Measurements from ENCODE around the gene MYCBP2. TPM values are rescaled to one million over a fixed set of nuclear protein-coding genes. Genes with fewer than 3 reads are reported as not detected.
A peak's percentile ranks its signal among the peaks of the same experiment; 100 is the strongest.

MYCBP2 gene
- polyA plus RNA-seq, 1 experiment, result 49.4 TPM

- DNase-seq (ENCODE audit: low read depth, low spot score), result no peak
- Histone ChIP-seq H3K4me3 (ENCODE audit: low read depth, low read length) (no peak overlapping the region), H3K27me3 (ENCODE audit: control insufficient read depth, insufficient read depth, low read length) (no peaks in the 10 kb centered on the region), H3K27ac (ENCODE audit: low read depth, low read length) (no peak overlapping the region), H3K9me3 (ENCODE audit: control insufficient read depth, insufficient read depth, low read length) (no peaks in the 10 kb centered on the region)
- POLR2A ChIA-PET, result no interaction called here
- CTCF ChIA-PET, result interaction anchor here (0.7 kb wide), 1 partner anchor 19 kb away, joined by 5 read pairs; no protein-coding TSS in a partner anchor
- TF ChIP-seq CTCF (IDR thresholded peaks at IDR 0.05; ENCODE audit: low read depth, low read length), result no peak
These were observed 293.1 kb downstream of the MYCBP2 start for GRCh38 chr13:77033717-77034302.

GRCh38 chr13:77031656-77032243 is 295.1 kb downstream of the MYCBP2 start:
- ChIA-PET CTCF (interaction anchor here (1.0 to 1.5 kb wide), 2 partner anchors 54 to 447 kb away, joined by 3 to 11 read pairs; no protein-coding TSS in a partner anchor), POLR2A (no interaction called here)
- no peak for TF ChIP-seq CTCF (IDR thresholded peaks at IDR 0.05; ENCODE audit: low read depth, low read length)
- Histone ChIP-seq H3K27ac (ENCODE audit: low read depth, low read length) (no peak overlapping the region), H3K27me3 (ENCODE audit: control insufficient read depth, insufficient read depth, low read length) (no peaks in the 10 kb centered on the region), H3K4me3 (ENCODE audit: low read depth, low read length) (no peak overlapping the region), H3K9me3 (ENCODE audit: control insufficient read depth, insufficient read depth, low read length) (no peaks in the 10 kb centered on the region)
- no peak for DNase-seq (ENCODE audit: low read depth, low spot score)

- no peak overlapping the region for H3K27ac ChIP-seq (ENCODE audit: low read depth, low read length)
- TF ChIP-seq CTCF (IDR thresholded peaks at IDR 0.05; ENCODE audit: low read depth, low read length), result no peak
- H3K9me3 ChIP-seq (ENCODE audit: control insufficient read depth, insufficient read depth, low read length), result no peaks in the 10 kb centered on the region
- CTCF ChIA-PET, result no interaction called here
- H3K4me3 ChIP-seq (ENCODE audit: low read depth, low read length), result no peak overlapping the region
- H3K27me3 ChIP-seq (ENCODE audit: control insufficient read depth, insufficient read depth, low read length), result no peaks in the 10 kb centered on the region
- POLR2A ChIA-PET, result no interaction called here
- DNase-seq (ENCODE audit: low read depth, low spot score), result no peak
These were observed 297.5 kb downstream of the MYCBP2 start for GRCh38 chr13:77029436-77029835.

- DNase-seq (ENCODE audit: low read depth, low spot score), result no peak
- Histone ChIP-seq H3K9me3 (ENCODE audit: control insufficient read depth, insufficient read depth, low read length) (no peaks in the 10 kb centered on the region), H3K27me3 (ENCODE audit: control insufficient read depth, insufficient read depth, low read length) (no peaks in the 10 kb centered on the region), H3K27ac (ENCODE audit: low read depth, low read length) (no peak overlapping the region), H3K4me3 (ENCODE audit: low read depth, low read length) (peak overlapping the region; percentile 64)
- TF ChIP-seq CTCF (IDR thresholded peaks at IDR 0.05; ENCODE audit: low read depth, low read length), result no peak
- ChIA-PET POLR2A (no interaction called here), CTCF (interaction anchor here (0.6 to 2.9 kb wide), 4 partner anchors 26 to 450 kb away, joined by 3 to 14 read pairs (median 6); no protein-coding TSS in a partner anchor)
These were observed 298.7 kb downstream of the MYCBP2 start for GRCh38 chr13:77028202-77028601.

Data from AG04450 (cell line).